GM12864 (cell line): ENCODE results near the gene ACR.

ENCODE experiments used
- DNase-seq: peaks from one replicate; pipeline ENCODE4 v3.0.0-alpha.2; 2011; ENCODE audit warnings: low read depth
- H3K4me3 ChIP-seq: 2 replicates; pipeline ENCODE4 v1.5.1; 2011; ENCODE audit warnings: mild to moderate bottlenecking, low read depth, low read length, control low read depth
- CTCF ChIP-seq: IDR thresholded peaks from 2 replicates; pipeline ENCODE4 v1.5.1; 2011; ENCODE audit warnings: low read depth, mild to moderate bottlenecking, moderate library complexity, low read length, control low read depth, inconsistent platforms; ENCODE audit errors: missing control alignments

The ACR gene

DNA sequence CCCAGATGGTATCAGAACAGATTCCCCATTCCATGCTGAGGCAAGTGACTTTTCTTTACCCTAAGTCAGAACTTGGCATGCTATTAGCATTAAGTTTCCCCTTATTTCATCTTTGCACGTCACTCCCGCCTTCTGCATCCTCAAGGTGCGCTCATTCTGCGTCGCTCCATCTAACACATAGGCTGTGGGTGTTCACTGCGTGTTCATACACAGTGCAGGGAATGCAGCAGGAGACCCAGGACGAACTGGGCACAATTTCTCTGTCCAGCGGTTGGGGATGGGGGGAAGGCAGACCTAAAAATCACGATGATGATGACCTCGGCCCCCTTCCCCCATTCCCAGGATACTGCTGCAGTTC is 19.7 kb upstream of the ACR start:
- TF ChIP-seq CTCF: no peak
- no peak for DNase-seq
- no peak overlapping the region for H3K4me3 ChIP-seq

DNA sequence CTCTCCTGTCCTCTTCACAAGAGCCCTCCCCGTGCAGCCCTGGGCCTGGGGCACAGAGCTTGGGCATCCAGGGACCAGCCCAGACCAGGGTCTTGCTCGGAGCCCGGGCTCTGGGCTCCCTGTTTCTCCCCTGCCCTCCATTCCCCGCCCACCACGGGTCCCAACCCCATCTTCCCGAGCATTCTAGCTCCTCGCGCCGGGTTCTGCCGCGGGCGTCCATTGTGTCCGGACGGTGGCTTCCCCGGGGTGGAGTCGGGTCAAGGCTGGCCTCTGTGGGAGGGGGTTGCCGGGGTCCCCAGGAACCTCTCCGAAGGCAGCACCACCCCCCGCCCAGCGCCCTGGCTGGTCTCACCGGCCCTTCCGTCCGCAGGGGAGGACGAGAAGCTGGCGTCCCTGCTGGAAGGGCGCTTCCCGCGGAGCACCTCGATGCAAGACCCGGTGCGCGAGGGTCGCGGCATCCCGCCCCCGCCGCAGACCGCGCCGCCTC is 18.1 kb upstream of the ACR start:
- H3K4me3 ChIP-seq: no peak overlapping the region
- TF ChIP-seq CTCF: no peak
- no peak for DNase-seq

GRCh38 chr22:50720301-50721256 is 17.4 kb upstream of the ACR start:
- no peak overlapping the region for H3K4me3 ChIP-seq
- no peak for DNase-seq
- no peak for TF ChIP-seq CTCF

DNA sequence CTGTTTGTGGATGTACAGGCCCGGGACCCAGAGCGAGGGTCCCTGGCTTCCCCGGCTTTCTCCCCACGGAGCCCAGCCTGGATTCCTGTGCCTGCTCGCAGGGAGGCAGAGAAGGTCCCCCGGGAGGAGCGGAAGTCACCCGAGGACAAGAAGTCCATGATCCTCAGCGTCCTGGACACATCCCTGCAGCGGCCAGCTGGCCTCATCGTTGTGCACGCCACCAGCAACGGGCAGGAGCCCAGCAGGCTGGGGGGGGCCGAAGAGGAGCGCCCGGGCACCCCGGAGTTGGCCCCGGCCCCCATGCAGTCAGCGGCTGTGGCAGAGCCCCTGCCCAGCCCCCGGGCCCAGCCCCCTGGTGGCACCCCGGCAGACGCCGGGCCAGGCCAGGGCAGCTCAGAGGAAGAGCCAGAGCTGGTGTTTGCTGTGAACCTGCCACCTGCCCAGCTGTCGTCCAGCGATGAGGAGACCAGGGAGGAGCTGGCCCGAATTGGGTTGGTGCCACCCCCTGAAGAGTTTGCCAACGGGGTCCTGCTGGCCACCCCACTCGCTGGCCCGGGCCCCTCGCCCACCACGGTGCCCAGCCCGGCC is 16.7 kb upstream of the ACR start:
- DNase-seq: no peak
- no peak for TF ChIP-seq CTCF
- no peak overlapping the region for H3K4me3 ChIP-seq

- TF ChIP-seq CTCF: no peak
- H3K4me3 ChIP-seq: no peak overlapping the region
- DNase-seq: no peak
These were observed 15.8 kb upstream of the ACR start for GRCh38 chr22:50722048-50722701.

GRCh38 chr22:50722716-50723428 is 15.1 kb upstream of the ACR start:
- H3K4me3 ChIP-seq: no peak overlapping the region
- DNase-seq: no peak
- no peak for TF ChIP-seq CTCF
